Right atrium auricular region (tissue), 2 donors: ENCODE results near the gene AMACR. TPM values are rescaled to one million over a fixed set of nuclear protein-coding genes. Genes with fewer than 3 reads are reported as not detected.
A peak's percentile ranks its signal among the peaks of the same experiment; 100 is the strongest.

Experiments used
- DNase-seq: peaks from one replicate; pipeline ENCODE4 v3.0.0-alpha.2; 2019; ENCODE audit warnings: low spot score
- H3K27ac ChIP-seq, 2 donors: fragments of 200-600 bp; sonication (generic); 1 replicate in 1 of 2; 2 replicates in 1 of 2; pipeline ENCODE4 v1.5.1; 2016 to 2019
- H3K27me3 ChIP-seq, 2 donors: fragments of 200-600 bp; sonication (generic); one replicate each; pipeline versions ENCODE4 v1.5.1 to v1.6.0; 2017 to 2019
- H3K36me3 ChIP-seq: fragments of 200-600 bp; sonication (generic); one replicate; pipeline ENCODE4 v1.5.1; 2016
- H3K4me1 ChIP-seq, 2 donors: fragments of 200-600 bp; sonication (generic); one replicate each; pipeline versions ENCODE4 v1.5.1 to v1.6.0; 2017 to 2019
- H3K4me3 ChIP-seq, 2 donors: fragments of 200-600 bp; sonication (generic); 1 replicate in 1 of 2; 2 replicates in 1 of 2; pipeline ENCODE4 v1.5.1; 2017 to 2019; ENCODE audit warnings: mild to moderate bottlenecking in 1 of 2, moderate library complexity in 1 of 2
- H3K9me3 ChIP-seq, 2 donors: fragments of 200-600 bp; sonication (generic); one replicate each; pipeline ENCODE4 v1.5.1; 2019
- total RNA-seq, 2 donors: library from RNA; depleted of rRNA; stranded (reverse); fragments of >200 nt; gene quantifications; one replicate each; pipeline ENCODE4 v1.1.0, GENCODE V29; 2016
- TF ChIP-seq, protein P1 (sequence below), 2 donors: fragments of 200-600 bp; sonication (generic); IDR thresholded peaks; one replicate each; pipeline ENCODE4 v1.5.1; 2019; ENCODE audit warnings: antibody characterized with exemption in 2 of 2

Gene AMACR
- total RNA-seq, 2 donors from 2014 or later: 4.1 to 12.6 TPM

DNA sequence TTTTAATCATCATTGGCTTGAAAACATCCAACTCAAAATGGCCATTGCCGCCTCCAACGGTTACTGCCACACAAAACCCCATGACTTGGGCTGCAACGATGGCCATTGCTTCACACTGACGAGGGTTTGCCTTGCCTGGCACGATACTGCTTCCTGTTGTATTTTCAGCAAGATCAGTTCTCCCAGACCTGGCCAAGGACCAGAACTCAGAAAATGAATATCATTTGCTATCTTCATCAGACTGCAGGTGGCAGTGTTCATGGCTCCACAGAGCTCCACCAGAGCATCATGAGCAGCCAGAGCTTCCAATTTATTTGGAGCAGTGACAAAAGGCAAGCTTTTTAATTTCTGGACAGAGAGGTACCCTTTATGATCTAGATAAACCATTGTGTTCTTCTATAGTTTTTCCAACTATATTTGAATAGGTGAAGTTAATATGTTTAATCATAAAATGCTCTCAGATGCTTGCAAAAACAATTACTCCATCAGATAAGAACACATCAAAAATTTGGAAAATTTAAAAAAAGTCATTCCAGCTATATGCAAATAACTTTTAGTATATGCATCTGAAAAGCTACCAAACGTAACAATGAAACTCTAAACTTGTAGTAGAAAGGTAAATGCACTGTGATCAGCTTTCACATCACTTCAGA, 10.4 kb downstream of the AMACR start:
- no peaks in the 10 kb centered on the region for H3K27me3 ChIP-seq
- peaks cover 0 to 15% of the 10 kb centered on the region in 2 donors for H3K4me1 ChIP-seq
- no peak overlapping the region for H3K27ac ChIP-seq
- no peaks in the 10 kb centered on the region for H3K36me3 ChIP-seq
- H3K9me3 ChIP-seq: no peaks in the 10 kb centered on the region
- TF ChIP-seq, protein P1, sequence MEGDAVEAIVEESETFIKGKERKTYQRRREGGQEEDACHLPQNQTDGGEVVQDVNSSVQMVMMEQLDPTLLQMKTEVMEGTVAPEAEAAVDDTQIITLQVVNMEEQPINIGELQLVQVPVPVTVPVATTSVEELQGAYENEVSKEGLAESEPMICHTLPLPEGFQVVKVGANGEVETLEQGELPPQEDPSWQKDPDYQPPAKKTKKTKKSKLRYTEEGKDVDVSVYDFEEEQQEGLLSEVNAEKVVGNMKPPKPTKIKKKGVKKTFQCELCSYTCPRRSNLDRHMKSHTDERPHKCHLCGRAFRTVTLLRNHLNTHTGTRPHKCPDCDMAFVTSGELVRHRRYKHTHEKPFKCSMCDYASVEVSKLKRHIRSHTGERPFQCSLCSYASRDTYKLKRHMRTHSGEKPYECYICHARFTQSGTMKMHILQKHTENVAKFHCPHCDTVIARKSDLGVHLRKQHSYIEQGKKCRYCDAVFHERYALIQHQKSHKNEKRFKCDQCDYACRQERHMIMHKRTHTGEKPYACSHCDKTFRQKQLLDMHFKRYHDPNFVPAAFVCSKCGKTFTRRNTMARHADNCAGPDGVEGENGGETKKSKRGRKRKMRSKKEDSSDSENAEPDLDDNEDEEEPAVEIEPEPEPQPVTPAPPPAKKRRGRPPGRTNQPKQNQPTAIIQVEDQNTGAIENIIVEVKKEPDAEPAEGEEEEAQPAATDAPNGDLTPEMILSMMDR (IDR thresholded peaks at IDR 0.05): peak; percentile 46 to 75
- peak; percentile 80 for DNase-seq
- H3K4me3 ChIP-seq: no peak overlapping the region

DNA sequence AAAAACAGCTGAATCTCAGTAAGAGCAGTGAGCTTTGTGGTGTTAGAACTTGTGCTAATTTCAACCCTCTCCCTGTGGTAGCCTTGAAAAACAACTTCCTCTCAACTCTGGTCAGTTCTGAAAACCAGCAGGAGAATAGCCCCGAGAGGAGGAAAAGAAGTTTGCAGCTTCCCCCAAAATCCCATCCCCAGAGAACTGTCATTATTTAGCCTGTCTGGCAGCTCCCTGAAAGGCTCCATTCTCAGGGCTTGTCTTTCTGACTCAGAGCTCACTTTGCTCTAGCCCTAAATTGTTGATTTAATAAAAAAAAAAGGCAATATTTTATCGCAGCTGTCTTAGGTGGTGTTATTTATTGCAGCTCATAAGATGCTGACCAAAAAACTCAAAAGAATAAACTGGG, 12.0 kb downstream of the AMACR start:
- Histone ChIP-seq H3K27me3 (no peaks in the 10 kb centered on the region), H3K4me3 (no peak overlapping the region), H3K9me3 (no peaks in the 10 kb centered on the region), H3K27ac (no peak overlapping the region), H3K36me3 (no peaks in the 10 kb centered on the region), H3K4me1 (peaks cover 0 to 10% of the 10 kb centered on the region in 2 donors)
- DNase-seq: no peak
- TF ChIP-seq, protein P1 (IDR thresholded peaks at IDR 0.05): no peak

DNA sequence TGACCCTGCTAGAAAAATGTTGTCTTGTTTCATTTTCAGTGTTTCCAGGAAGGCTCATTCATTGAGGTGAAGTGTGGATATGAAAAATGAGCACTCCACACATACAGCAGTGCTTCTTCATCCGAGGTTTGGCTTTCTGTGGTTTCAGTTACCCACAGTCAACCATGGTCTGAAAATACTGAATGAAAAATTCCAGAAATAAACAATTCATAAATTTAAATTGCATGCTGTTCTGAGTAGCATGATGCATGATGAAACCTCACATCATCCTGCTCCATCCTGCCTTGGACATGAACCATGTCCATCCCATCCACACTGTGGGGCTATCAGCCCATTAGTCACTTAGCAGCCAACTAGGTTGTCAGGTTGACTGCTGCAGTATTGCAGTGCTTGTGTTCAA, 13.0 kb downstream of the AMACR start:
- TF ChIP-seq, protein P1 (IDR thresholded peaks at IDR 0.05): no peak
- H3K4me1 ChIP-seq: peaks cover 0 to 12% of the 10 kb centered on the region in 2 donors
- no peak overlapping the region for H3K4me3 ChIP-seq
- H3K27ac ChIP-seq: no peak overlapping the region
- H3K27me3 ChIP-seq: no peaks in the 10 kb centered on the region
- no peaks in the 10 kb centered on the region for H3K36me3 ChIP-seq
- no peaks in the 10 kb centered on the region for H3K9me3 ChIP-seq
- DNase-seq: no peak

DNA sequence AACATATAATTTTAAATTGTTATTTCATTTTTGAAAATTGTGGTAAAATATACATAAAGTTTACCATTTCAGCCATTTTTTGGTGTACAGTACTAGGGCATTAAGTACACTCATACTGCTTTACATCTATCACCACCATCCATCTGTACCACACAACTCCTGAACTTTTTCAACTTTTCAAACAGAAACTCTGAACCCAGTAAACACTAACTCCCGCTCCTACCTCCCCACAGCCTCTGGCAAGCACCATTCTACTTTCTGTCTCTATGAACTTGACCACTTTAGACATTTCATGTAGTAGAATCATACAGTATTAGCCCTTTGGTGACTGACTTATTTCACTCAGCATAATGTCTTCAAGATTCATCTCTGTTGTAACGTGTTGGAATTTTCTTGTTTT, 15.0 kb downstream of the AMACR start:
- Histone ChIP-seq H3K4me1 (peaks cover 0 to 12% of the 10 kb centered on the region in 2 donors), H3K4me3 (no peak overlapping the region), H3K36me3 (peaks cover 13% of the 10 kb centered on the region), H3K27ac (no peak overlapping the region), H3K9me3 (no peaks in the 10 kb centered on the region), H3K27me3 (no peaks in the 10 kb centered on the region)
- DNase-seq: no peak
- TF ChIP-seq, protein P1 (IDR thresholded peaks at IDR 0.05): no peak

DNA sequence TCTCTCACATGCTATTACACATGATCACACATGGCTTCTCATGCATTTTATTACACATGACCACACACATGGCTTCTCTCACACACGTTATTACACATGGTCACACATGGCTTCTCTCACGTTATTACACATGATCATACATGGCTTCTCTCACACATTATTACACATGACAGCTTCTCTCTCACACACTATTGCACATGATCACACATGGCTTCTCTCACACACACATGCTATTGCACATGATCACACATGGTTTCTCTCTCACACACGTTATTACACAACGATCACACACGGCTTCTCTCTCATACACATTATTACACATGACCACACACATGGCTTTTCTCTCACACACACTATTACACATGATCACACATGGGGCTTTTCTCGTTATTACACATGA, 22.4 kb downstream of the AMACR start:
- no peaks in the 10 kb centered on the region for H3K27me3 ChIP-seq
- H3K27ac ChIP-seq: no peak overlapping the region
- no peaks in the 10 kb centered on the region for H3K9me3 ChIP-seq
- H3K4me1 ChIP-seq: no peaks in the 10 kb centered on the region
- TF ChIP-seq, protein P1 (IDR thresholded peaks at IDR 0.05): no peak
- DNase-seq: no peak
- H3K36me3 ChIP-seq: peaks cover 15% of the 10 kb centered on the region
- H3K4me3 ChIP-seq: no peak overlapping the region

DNA sequence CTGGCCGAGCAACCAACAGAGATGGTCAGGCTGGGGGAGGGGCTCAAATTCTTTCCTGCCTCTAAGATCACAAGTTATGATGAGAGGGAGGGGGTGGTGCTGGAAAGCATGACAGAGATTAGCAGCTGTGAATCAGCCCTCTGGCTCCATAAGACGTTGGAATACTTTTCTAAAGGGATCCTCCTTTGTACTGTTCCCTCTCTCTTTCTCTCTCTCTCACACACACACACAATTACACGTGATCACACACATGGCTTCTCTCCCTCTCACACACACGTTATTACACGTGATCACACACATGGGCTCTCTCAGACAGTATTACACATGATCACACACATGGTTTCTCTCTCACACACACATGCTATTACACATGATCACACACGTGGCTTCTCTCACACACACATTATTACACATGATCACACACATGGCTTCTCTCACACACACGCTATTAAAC, 23.2 kb downstream of the AMACR start, which contains the start of gene SLC45A2:
Gene SLC45A2, minus strand, starts transcription at position 23 of the 454 bp plus-strand sequence. CDS start 110 bp downstream, outside the sequence.
- TF ChIP-seq, protein P1 (IDR thresholded peaks at IDR 0.05): no peak
- DNase-seq: no peak
- Histone ChIP-seq H3K27ac (no peak within 1 kb of the TSS), H3K36me3 (peaks cover 15% of the 10 kb centered on the region), H3K4me3 (no peak within 1 kb of the TSS), H3K4me1 (no peaks in the 10 kb centered on the region), H3K27me3 (no peaks in the 10 kb centered on the region), H3K9me3 (no peaks in the 10 kb centered on the region)
